IPS-NIHi7 (cell line): Measurements from ENCODE around the gene MSANTD2.
A peak's percentile ranks its signal among the peaks of the same experiment; 100 is the strongest.

Experiments used
- DNase-seq: peaks from one replicate; pipeline ENCODE4 v3.0.0; 2012; ENCODE audit warnings: mixed read lengths; ENCODE audit errors: extremely low spot score

MSANTD2 gene

GRCh38 chr11:124800226-124800929 is at the start of gene MSANTD2:
MSANTD2 (minus strand) TSS chr11:124800406; CDS start chr11:124800380, 26 bp downstream.
- peak; percentile 85 for DNase-seq

GRCh38 chr11:124846070-124846673 is 46.0 kb upstream of the MSANTD2 start:
- no peak for DNase-seq

GRCh38 chr11:124844664-124845079 is 44.5 kb upstream of the MSANTD2 start:
- DNase-seq, result no peak

GRCh38 chr11:124843616-124843910 is 43.4 kb upstream of the MSANTD2 start:
- no peak for DNase-seq

GRCh38 chr11:124842305-124842704 is 42.1 kb upstream of the MSANTD2 start:
- no peak for DNase-seq

- no peak for DNase-seq
Measured at GRCh38 chr11:124841840-124842239, 41.6 kb upstream of the MSANTD2 start.

- no peak for DNase-seq
Measured at GRCh38 chr11:124841201-124841600, 41.0 kb upstream of the MSANTD2 start.

GRCh38 chr11:124840666-124841065 is 40.5 kb upstream of the MSANTD2 start:
- no peak for DNase-seq

- no peak for DNase-seq
Measured at GRCh38 chr11:124839972-124840621, 39.9 kb upstream of the MSANTD2 start.

- peak; percentile 48 for DNase-seq
Measured at GRCh38 chr11:124839128-124839971, 39.1 kb upstream of the MSANTD2 start.

- DNase-seq, result no peak
Measured at GRCh38 chr11:124838805-124839127, 38.6 kb upstream of the MSANTD2 start.

- peak; percentile 62 for DNase-seq
Measured at GRCh38 chr11:124837491-124837856, 37.3 kb upstream of the MSANTD2 start.

GRCh38 chr11:124835918-124836317 is 35.7 kb upstream of the MSANTD2 start:
- DNase-seq, result no peak

GRCh38 chr11:124834526-124835180 is 34.4 kb upstream of the MSANTD2 start:
- DNase-seq, result no peak

GRCh38 chr11:124832571-124832970 is 32.4 kb upstream of the MSANTD2 start:
- no peak for DNase-seq

GRCh38 chr11:124831897-124832296 is 31.7 kb upstream of the MSANTD2 start:
- no peak for DNase-seq

GRCh38 chr11:124830749-124831148 is 30.5 kb upstream of the MSANTD2 start:
- no peak for DNase-seq

GRCh38 chr11:124829986-124830385 is 29.8 kb upstream of the MSANTD2 start:
- no peak for DNase-seq

GRCh38 chr11:124825876-124826275 is 25.7 kb upstream of the MSANTD2 start:
- DNase-seq, result no peak

GRCh38 chr11:124823512-124824376 is 23.5 kb upstream of the MSANTD2 start:
- no peak for DNase-seq
